GM18498 (cell line): ENCODE data around the gene PDSS1.
"Not testable (repeated sequence)": the region's sequence is repeated elsewhere in the genome, so short reads cannot be mapped to it uniquely, and the experiment has no call there.

Source experiments
- ATAC-seq: cut with Tn5 transposase; IDR thresholded peaks from one replicate; pipeline ENCODE4 v1.9.1; 2021; ENCODE audit warnings: mild to moderate bottlenecking, moderate library complexity; ENCODE audit not compliant: unreplicated experiment

The PDSS1 gene

DNA sequence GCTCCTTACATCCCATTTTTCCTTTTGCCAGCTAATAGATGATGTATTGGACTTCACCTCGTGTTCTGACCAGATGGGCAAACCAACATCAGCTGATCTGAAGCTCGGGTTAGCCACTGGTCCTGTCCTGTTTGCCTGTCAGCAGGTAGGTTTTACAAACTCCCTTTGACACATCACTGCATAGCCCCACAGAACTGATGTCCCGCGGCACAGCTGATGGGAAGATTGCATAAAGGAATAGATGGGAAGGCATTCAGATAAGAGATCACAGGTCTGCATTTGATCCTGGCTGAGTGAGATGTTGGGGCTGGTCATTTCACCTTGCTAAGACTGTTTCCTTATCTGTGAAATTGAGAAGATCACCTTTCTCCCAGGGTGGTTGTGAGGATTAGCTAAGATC, 37.9 kb downstream of the PDSS1 start:
- ATAC-seq, result no peak

DNA sequence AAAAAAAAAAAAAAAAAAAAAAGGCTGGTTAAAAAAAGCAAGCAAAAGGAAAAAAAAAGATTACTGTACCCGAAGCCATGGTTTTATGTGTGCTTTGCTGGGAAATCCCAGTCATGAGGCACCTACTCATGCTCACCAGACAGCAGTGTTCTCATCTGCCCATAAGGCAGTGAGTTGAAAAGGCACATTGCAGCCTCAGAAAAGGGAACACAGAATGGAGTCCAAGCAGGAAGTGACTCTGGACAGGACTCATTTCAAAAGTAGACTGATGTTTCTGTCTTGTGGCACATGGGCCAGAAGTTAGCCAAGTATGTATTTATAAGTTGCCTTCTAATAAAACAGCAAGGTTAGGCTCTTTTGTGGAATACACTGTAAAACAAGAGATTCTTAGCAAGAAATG, 40.2 kb downstream of the PDSS1 start:
- peak; percentile 77 for ATAC-seq

DNA sequence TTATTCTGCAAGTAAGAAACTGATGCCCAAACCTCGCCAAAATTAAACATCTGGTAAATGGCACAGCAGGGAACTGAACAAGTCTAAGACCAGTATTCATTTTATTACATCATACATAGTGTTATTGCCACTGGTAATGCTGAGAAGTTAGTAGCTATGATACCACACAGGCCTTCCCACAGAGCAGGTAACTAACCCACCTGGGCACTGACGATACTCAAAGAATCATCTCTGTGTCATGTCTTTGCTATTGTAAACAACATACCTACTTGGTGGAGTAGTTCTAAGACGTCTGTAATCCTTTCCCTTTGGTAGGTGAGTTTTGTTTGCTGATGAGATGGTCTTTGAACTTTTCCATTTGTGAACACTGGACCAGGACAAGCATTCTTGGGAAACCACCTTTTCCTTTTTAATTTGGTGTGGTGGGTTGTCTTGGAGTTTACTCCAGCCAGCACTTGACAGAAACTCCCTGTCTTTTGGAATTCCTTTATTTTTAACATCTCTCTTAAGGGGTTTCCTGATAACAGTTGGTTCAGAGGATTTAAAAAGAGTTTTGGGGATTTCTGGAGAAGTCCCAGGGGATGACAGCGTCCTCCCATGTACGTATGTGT, 40.9 kb downstream of the PDSS1 start:
- ATAC-seq, result no peak

DNA sequence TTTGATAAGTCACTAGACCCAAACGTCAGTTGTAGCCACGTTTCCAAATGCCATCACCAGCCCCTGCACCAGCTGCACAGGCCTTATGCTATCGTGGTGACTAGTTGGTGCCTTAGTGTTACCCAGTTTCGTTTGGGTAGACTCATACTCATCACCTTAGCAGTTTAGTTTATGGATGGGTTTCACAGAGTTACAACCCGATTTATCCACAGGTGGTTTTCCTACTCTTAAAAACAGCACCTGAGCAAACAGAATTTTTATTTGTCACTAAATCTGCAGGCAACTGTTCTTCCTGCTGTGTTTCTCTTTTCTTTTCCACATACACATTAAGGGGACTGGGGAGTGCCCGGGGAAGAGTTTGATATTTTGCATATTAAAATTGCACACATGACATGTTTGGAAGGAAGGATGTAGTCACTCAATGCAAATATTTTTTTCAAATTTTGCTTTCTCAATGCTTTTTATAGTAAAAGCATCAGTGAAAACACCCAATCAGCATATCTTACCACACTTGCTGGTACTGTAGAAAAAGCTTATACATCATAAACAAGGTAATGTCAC, 41.6 kb downstream of the PDSS1 start:
- ATAC-seq, result peak; percentile 47

DNA sequence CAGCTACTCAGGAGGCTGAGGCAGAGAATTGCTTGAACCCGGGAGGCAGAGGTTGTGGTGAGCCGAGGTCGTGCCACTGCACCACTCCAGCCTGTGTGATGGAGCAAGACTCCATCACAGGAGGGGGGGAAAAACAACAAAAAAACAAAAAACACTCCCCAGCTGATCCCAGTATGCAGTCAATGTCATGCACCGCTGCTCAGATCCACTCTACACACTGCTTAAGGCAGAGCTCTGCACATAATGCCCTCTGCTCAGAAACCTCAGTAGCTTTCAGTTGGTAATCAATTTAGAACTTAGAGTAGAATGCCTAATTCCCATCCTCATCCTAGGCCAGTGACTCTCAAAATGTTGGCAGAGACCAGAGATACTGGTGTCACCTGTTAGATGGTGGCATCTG, 43.9 kb downstream of the PDSS1 start:
- ATAC-seq, result no peak

DNA sequence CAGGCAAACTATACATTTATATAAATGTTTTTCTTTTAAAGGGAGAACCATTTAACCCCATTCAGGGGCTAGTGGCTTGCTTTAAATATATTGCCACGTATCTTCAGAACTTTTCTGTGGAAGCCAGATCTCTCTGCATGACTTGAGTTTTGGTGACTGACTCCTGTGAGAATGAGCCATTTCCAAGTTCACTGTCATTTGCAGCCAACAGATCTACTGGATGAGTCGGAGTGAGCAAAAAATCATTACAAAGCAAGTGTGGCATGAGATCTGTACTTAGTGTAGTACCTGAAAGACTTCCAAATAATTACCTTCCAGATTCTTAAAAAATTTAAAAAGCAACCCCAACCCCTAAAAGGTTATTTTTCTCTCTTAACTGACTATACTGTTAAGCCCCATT, 45.6 kb downstream of the PDSS1 start:
- no peak for ATAC-seq

DNA sequence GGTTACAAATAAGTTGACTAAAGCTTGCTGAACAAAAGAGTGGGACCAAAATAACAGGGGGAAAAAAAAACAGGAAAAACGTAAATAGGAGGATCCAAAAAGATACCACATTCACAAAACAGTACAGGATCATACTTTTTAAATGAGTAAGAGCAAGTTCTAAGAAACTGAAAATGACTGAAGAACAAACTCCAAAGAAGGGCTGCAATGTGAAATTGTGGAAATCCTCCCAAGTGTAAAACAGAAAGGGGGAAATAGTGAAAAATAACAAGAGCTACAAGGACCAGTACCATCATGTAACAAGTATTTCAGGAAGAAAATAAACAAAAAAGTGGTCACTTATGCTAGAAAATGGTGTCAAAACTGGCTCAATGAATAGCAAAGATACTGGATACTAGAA, 46.3 kb downstream of the PDSS1 start:
- ATAC-seq, result no peak

DNA sequence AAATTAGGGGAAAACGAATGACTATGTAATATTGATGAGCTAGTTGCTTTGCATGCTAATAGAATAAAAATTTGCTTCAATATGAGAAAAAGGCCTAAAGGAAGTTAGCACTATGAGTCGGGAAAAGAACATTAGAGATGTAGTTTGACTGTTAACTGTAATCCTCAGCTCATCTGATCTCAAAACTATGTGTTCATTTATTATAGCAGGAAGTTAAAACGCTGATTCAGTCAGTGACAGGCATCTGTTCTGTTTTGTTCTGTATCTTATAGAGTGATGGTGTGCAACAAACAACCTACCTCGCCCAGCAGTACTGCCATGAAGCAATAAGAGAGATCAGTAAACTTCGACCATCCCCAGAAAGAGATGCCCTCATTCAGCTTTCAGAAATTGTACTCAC, 48.6 kb downstream of the PDSS1 start:
- ATAC-seq, result no peak

DNA sequence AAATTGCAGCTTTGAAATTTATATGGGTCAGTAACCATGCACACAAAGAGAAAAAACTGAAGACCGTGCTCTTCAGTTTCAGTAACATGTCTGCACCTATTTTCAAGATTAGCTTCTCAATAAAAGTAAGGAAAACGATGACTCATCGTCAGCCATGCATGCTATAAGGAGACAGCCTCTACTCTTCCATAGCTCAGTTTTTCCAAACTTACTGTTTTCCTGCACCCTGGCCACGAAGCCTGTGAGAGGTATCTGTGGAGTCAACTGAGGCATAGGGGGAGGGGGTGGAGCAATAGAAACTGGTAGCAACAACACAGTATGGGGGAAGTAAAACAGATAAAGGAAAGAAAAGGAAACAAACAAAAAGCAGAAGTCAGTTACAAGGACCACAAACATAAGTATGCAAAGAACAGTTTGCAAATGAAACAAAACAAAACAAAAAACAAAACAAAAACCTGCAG, 58.0 kb downstream of the PDSS1 start:
- ATAC-seq, result peak; percentile 96

DNA sequence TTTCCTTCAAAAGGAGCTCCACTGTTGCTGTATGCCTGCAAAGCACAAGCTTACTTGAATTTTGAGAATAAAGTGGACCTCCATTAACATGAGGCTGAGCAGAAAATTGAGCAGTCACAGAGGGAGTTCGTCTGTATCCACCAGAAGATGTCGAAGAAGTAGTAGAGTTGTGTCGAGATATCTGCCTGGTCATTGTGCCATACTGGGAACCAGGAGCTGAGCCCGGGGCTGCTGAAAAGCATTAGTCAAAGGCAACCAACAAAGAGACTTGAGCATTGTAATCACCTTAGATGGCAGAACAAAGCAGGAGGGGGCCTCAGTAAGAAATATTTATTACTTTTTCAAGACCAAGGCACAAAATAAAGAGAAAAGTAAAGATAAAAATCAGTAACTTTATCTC, 61.5 kb downstream of the PDSS1 start:
- ATAC-seq, result no peak

DNA sequence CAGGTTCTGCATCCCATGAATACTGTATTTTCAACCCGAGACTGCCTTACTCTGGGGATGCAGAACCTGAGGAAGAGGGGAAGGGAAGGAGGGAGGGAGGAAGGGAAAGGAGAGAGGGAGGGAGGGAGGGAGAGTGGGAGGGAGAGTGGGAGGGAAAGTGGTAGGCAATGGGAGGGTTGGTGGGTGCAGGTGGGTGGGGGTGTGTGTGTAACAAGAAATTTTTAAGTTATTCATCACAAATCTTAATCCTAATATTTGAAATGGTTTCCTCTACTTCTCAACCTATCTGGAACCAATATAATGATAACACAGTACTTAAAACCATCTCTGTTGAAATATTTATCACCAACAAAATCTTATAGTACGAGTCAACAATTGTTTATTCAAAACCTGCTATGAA, 68.0 kb downstream of the PDSS1 start:
- no peak for ATAC-seq

DNA sequence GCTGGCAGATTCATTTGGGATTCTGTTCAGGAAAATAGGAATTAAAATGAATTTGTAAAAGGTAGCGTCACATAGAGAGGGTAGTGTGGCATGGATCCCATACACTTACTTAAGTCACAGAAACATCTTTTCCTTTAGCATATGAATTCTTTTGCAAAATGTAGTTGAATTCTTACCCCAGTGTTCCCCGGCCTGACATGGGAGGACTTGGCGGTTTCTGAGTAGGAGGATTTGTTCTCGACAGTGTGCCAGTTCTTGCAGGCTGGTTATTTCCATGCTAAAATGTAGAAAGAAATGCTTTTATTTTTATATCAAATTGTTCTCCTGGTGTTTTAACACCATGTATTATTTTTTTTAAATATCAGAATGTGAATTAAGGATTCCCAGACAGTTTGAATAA, 72.6 kb downstream of the PDSS1 start:
- no peak for ATAC-seq

DNA sequence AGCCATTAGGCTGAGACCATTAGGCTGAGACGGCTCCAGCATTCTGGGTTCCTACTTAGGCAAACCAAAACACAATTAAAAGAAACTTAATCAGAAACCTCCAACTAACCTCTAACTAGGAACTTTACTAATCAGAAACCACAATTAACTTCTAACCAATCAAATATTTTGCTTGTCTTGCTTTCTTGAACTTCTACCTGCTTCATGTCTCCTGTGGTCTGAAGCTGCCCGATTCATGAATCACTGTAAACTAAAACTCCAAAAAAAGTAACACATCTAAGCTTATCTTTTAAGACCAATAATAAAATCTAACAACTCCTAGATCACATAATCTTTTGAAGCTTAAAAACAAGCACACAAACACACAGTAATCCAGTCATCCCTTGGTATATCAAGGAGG, 76.1 kb downstream of the PDSS1 start:
- ATAC-seq, result no peak

DNA sequence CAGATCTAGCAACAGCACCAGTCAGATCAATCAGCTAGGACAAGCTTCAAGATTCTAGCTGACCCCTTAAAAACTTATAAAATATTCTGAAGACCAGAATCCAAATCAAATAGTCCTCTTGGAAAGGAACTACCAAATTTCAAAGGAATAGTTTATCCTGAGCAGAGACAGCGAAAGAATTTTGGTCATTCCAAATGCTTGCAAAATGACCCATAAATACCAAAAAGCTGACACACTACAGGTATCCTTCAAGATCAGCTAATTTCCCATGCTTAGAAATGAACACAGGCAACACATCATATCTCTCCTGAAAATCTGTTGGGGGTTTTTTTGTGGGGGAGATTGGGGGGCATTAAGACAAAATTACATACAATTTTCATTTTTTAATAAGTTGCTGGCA, 78.8 kb downstream of the PDSS1 start:
- ATAC-seq, result no peak

DNA sequence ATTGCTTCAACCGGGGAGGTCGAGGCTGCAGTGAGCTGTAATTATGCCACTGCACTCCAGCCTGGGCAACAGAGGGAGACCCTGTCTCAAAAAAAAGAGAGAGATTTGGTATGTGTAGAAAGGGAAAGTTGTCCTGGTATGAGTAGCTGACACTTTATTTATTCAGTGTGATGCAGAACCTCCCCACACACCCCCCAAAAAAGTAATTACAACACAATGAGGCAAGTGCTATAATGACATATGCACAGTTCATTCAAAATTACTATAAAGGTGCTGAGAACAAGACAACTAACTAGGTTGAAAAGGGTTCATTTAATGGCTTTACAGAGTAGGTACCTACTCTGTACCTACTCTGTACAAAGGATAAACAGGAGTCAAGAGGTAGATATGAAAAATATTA, 80.2 kb downstream of the PDSS1 start:
- no peak for ATAC-seq

DNA sequence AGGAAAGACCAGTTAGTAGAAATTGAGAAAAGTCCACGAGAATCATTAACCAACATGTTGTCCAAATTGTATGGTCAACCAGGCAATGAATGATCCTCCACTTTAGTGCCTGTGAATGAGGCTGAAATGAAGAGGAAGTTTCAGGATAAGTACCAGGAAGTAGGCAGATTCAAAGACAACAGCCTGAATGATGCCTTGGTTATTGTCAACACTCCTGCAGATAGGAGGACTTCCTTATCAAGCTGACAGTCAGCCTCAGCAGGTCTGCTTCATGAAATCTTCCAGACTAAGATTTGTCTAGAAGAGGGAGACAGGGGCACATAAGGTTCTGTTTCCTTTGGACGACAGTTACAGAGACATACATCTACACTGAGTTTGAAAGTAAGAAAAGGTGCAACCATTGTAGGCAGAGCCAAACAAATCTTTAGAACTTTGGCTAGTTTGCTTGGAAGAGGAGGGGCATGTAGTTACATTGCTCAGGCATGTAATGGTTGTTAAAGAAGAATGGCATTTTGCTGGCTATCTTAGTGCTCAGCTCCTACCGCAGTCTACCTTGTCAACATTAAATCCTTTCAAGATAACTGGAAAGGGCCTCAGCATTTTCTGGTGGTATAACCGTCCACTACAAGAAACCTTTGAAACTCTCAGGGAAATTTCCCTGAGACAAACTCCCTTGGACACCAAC, 81.8 kb downstream of the PDSS1 start:
- no peak for ATAC-seq

DNA sequence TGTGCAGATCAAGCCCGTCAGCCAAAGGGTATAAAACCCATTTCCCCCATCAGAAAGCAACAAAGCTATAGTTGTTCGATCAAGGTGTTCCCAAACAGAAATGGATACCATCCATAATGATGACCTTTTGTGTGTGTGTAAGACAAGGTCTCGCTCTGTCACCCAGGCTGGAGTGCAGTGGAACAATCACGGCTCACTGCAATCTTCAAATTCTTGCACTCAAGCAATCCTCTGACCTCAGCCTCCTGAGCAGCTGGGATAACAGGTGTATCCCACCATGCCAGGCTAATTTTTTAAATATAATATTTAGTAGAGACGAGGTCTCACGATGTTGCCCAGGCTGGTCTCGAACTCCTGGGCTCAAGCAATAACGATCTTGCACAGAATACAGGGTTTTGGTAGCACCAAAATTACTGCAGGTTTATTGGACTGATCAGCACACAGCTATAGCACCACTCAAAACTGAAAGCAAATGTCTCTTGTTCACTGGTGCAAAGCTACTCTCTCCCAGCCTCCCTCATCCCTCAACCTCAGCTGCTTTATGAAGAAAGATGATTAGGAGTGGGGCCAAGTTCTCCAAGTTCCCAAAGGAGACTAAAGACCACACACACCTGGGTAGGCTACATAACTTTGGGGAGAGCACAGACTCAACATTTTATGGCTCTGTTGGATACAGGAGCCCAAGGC, 82.7 kb downstream of the PDSS1 start:
- peak; percentile 53 for ATAC-seq

DNA sequence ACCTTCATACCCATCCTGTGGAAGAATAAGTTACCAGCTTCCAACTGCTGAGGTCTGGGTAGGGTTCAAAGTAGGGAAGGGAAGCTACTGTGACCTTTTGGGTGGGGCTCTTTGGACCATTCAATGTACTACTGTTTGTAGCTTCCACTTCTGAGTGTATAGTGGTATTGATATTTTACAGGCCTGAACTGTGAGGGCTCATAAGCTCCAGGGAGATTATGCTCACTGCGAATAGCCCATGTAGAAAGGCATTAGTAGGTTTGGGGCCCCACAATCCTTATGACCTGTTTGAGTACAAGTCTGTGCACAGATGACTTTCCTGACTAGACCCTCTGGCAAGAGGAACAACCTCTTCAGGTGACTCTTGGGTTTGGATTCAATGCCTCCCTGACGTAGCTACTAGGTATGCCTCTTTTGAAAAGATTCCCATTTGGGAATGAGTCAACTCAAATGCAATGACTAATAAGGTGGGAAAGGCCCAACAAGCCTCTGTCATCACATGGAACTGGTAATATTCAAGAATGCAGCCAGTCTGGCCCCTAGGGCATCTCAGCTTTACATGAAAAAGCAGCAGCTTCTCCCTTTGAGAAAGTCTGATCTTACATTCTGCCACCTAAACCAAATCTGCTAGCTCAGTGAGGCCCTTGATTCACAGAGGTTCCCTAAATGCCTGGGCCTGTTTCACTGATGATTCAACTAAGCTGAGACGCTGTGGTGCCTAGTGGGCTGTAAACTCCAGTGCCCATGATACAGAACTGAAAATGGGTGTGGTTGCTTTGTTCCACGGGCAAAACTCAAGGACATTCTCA, 83.5 kb downstream of the PDSS1 start:
- ATAC-seq, result peak; percentile 71

DNA sequence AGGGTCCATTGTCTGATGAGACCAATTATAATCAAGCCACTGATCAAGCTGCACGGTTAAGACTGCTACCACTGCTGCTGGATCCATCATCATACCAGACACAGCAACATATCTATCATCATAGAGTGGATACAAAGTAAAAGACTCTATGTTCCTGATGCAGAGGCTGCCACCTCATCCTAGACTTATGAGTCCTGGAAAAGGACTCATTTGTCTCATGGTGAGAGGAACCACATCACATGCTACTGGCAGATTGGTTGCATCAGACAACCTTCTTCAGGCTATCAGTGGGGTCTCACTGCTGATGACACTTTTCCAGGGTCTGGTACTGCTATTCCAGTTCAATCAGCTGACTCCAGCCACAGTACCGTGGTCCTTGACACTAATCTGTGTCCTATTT, 84.3 kb downstream of the PDSS1 start:
- no peak for ATAC-seq

DNA sequence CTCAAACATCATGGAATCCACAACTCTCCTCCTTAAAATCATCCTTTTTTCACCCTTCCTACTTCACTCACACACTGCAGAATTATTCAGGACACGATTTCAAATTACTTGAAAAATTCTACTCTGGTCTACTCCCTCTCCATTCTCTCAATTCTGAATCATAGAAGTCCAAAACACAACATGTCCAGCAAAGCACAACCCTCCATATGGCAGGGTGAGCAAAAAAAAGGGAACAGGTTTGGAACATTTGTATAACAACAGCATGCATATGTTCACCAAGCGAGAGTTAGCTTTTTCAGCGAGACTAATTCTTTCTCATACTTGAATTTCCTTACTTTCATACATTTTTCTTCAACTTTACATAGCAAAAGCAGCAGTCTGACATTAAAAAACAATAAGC, 89.9 kb downstream of the PDSS1 start:
- ATAC-seq, result no peak

DNA sequence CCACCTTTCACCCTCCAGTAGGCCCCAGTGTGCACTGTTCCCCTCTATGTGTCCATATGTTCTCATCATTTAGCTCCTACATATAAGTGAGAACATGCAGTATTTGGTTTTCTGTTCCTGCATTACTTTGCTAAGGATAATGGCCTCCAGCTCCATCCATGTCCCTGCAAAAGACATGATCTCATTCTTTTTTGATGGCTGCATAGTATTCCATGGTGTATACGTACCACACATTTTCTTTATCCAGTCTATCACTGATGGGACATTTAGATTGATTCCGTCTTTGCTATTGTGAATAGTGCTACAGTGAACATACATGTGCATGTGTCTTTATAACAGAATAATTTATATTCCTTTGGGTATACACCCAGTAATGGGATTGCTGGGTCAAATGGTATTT, 92.3 kb downstream of the PDSS1 start:
- ATAC-seq, result not testable (repeated sequence)
